Activated T-cell treated with anti-CD3 and anti-CD28 coated beads, Interleukin-2, amount 50 U/mL, for 48 hours (primary cell): ENCODE data around the gene ATP8A2.
"Not testable (repeated sequence)": the region's sequence is repeated elsewhere in the genome, so short reads cannot be mapped to it uniquely, and the experiment has no call there.

ENCODE experiments used
- DNase-seq, 2 experiments: peaks; one replicate each; pipeline ENCODE4 v3.0.0-alpha.2; 2020

The ATP8A2 gene

GRCh38 chr13:25466880-25467279 is 95.1 kb downstream of the ATP8A2 start:
- DNase-seq = no peak

- peak; percentile 25 to 37 for DNase-seq
Observed at GRCh38 chr13:25468325-25469168, 96.8 kb downstream of the ATP8A2 start.

- DNase-seq = no peak
Observed at GRCh38 chr13:25469169-25469525, 97.4 kb downstream of the ATP8A2 start.

GRCh38 chr13:25473864-25474263 is 102.1 kb downstream of the ATP8A2 start:
- DNase-seq = no peak

- no peak for DNase-seq
Observed at GRCh38 chr13:25478186-25478585, 106.4 kb downstream of the ATP8A2 start.

GRCh38 chr13:25489238-25489637 is 117.5 kb downstream of the ATP8A2 start:
- no peak for DNase-seq

- DNase-seq = no peak
Observed at GRCh38 chr13:25490236-25490635, 118.5 kb downstream of the ATP8A2 start.

- DNase-seq = no peak
Observed at GRCh38 chr13:25493931-25494640, 122.3 kb downstream of the ATP8A2 start.

- DNase-seq = no peak
Observed at GRCh38 chr13:25494698-25495411, 123.1 kb downstream of the ATP8A2 start.

- DNase-seq = no peak
Observed at GRCh38 chr13:25501231-25501630, 129.5 kb downstream of the ATP8A2 start.

GRCh38 chr13:25502031-25502430 is 130.3 kb downstream of the ATP8A2 start:
- no peak for DNase-seq

- DNase-seq = no peak
Observed at GRCh38 chr13:25502551-25502950, 130.8 kb downstream of the ATP8A2 start.

- DNase-seq = no peak
Observed at GRCh38 chr13:25503856-25504255, 132.1 kb downstream of the ATP8A2 start.

GRCh38 chr13:25507841-25508240 is 136.1 kb downstream of the ATP8A2 start:
- no peak for DNase-seq

GRCh38 chr13:25513060-25513459 is 141.3 kb downstream of the ATP8A2 start:
- not testable (repeated sequence) for DNase-seq

GRCh38 chr13:25518441-25518840 is 146.7 kb downstream of the ATP8A2 start:
- no peak for DNase-seq

GRCh38 chr13:25525884-25526283 is 154.1 kb downstream of the ATP8A2 start:
- DNase-seq = no peak

- DNase-seq = no peak
Observed at GRCh38 chr13:25528266-25528665, 156.5 kb downstream of the ATP8A2 start.

- no peak for DNase-seq
Observed at GRCh38 chr13:25529425-25529824, 157.7 kb downstream of the ATP8A2 start.

GRCh38 chr13:25538276-25538675 is 166.5 kb downstream of the ATP8A2 start:
- DNase-seq = no peak

- no peak for DNase-seq
Observed at GRCh38 chr13:25541434-25542123, 169.8 kb downstream of the ATP8A2 start.

GRCh38 chr13:25548991-25549390 is 177.2 kb downstream of the ATP8A2 start:
- not testable (repeated sequence) for DNase-seq

GRCh38 chr13:25561812-25562211 is 190.0 kb downstream of the ATP8A2 start:
- no peak for DNase-seq
